ENCODE data around the gene CTRB1. TPM values are rescaled to one million over a fixed set of nuclear protein-coding genes. Genes with fewer than 3 reads are reported as not detected.

The CTRB1 gene
- total and polyA plus RNA-seq, 2 of the 13 experiments (the other 11 are each of a cell fraction or from before 2014, with no cell fraction given), result not detected

- peak; percentile 77 for TF ChIP-seq ZBTB49 (CRISPR knock-in tag; IDR thresholded peaks at IDR 0.05; ENCODE audit: borderline replicate concordance)
- peak; percentile 67; the same call in 1 of the 2 replicates for TF ChIP-seq MXD4 (CRISPR knock-in tag; IDR thresholded peaks at IDR 0.05)
- peak; percentile 53; the same call in 1 of the 2 replicates for TF ChIP-seq ZNF704 (CRISPR knock-in tag; IDR thresholded peaks at IDR 0.05; ENCODE audit: borderline replicate concordance)
- peak; percentile 45; the same call in 1 of the 2 replicates for TF ChIP-seq ZBTB10 (CRISPR knock-in tag; IDR thresholded peaks at IDR 0.05; ENCODE audit: borderline replicate concordance)
- peak; percentile 77 for TF ChIP-seq ZBTB38 (CRISPR knock-in tag; IDR thresholded peaks at IDR 0.05)
- peak; percentile 61 for TF ChIP-seq ATF3 (CRISPR knock-in tag; IDR thresholded peaks at IDR 0.05)
- peak; percentile 52; the same call in 1 of the 2 replicates for TF ChIP-seq MAFG (CRISPR knock-in tag; IDR thresholded peaks at IDR 0.05)
- no peak for TF ChIP-seq ZBTB40 (IDR thresholded peaks at IDR 0.05)
- 0 out of 2 replicates have a peak, but pooled peaks have one; percentile 15 for TF ChIP-seq ZBTB40 (CRISPR knock-in tag; IDR thresholded peaks at IDR 0.05)
- no peak for TF ChIP-seq ZEB1 (IDR thresholded peaks at IDR 0.05; ENCODE audit: insufficient replicate concordance, low read depth)
- TF ChIP-seq KLF11 (CRISPR knock-in tag; IDR thresholded peaks at IDR 0.05), result no peak
- peak; percentile 78 for TF ChIP-seq HOXA3 (CRISPR knock-in tag; IDR thresholded peaks at IDR 0.05)
Observed at GRCh38 chr16:75265911-75266701, 47.3 kb downstream of the CTRB1 start (continued).
